GM21423 (cell line): ENCODE data around the gene PTGR3.

Experiments
- ATAC-seq: cut with Tn5 transposase; IDR thresholded peaks from one replicate; pipeline ENCODE4 v1.9.1; 2021; ENCODE audit warnings: mild to moderate bottlenecking, moderate library complexity; ENCODE audit not compliant: unreplicated experiment

The PTGR3 gene

GRCh38 chr18:75170916-75171315 lies 38.0 kb downstream of the PTGR3 start:
- no peak for ATAC-seq

GRCh38 chr18:75170022-75170789 lies 38.7 kb downstream of the PTGR3 start:
- no peak for ATAC-seq

- ATAC-seq, result no peak
Measured at GRCh38 chr18:75169411-75169810, 39.5 kb downstream of the PTGR3 start.

GRCh38 chr18:75168619-75169018 lies 40.3 kb downstream of the PTGR3 start:
- ATAC-seq, result no peak

GRCh38 chr18:75167759-75168618 lies 41.0 kb downstream of the PTGR3 start:
- ATAC-seq, result no peak

GRCh38 chr18:75167137-75167536 lies 41.8 kb downstream of the PTGR3 start:
- ATAC-seq, result no peak

GRCh38 chr18:75165926-75166325 lies 43.0 kb downstream of the PTGR3 start:
- ATAC-seq, result no peak

GRCh38 chr18:75164479-75164878 lies 44.5 kb downstream of the PTGR3 start:
- no peak for ATAC-seq

GRCh38 chr18:75163736-75164135 lies 45.2 kb downstream of the PTGR3 start:
- ATAC-seq, result no peak

GRCh38 chr18:75162978-75163377 lies 46.0 kb downstream of the PTGR3 start:
- ATAC-seq, result no peak

- no peak for ATAC-seq
Measured at GRCh38 chr18:75162467-75162866, 46.5 kb downstream of the PTGR3 start.

GRCh38 chr18:75161256-75162028 lies 47.5 kb downstream of the PTGR3 start:
- no peak for ATAC-seq

- ATAC-seq, result no peak
Measured at GRCh38 chr18:75160364-75160763, 48.6 kb downstream of the PTGR3 start.

- ATAC-seq, result no peak
Measured at GRCh38 chr18:75159646-75160356, 49.1 kb downstream of the PTGR3 start.

- ATAC-seq, result no peak
Measured at GRCh38 chr18:75159238-75159518, 49.8 kb downstream of the PTGR3 start.
